K562 (cell line): Measurements from ENCODE around the gene ZNF691. TPM values are rescaled to one million over a fixed set of nuclear protein-coding genes. Genes with fewer than 3 reads are reported as not detected.

Experiments
- ATAC-seq: fragments of 200-7000 bp; cut with Tn5 transposase; 3 replicates; pipeline ENCODE4 v1.9.1; 2020; ENCODE audit warnings: moderate library complexity
- BruUV-seq: library from RNA; stranded (reverse); fragments of 400-500 nt; replicated peaks from 2 replicates; lab custom pipeline; 2021; lab: Mats Ljungman, UMichigan
- CTCF ChIA-PET: fragments of 300-600 bp; formaldehyde crosslinking; extraction: SDS; loops from one replicate; lab custom pipeline; 2021; ENCODE audit warnings: low intra/inter-chr PET ratio; lab: Yijun Ruan, JAX
- POLR2A ChIA-PET: fragments of 300-600, 350-650 bp; sonication (Branson Sonifier 250); formaldehyde crosslinking; extraction: SDS; loops from one replicate; lab custom pipeline; 2021; ENCODE audit warnings: antibody characterized with exemption, inconsistent platforms; lab: Yijun Ruan, JAX
- DNase-seq, 4 experiments: peaks; one replicate each; pipeline versions ENCODE4 v3.0.0 to v3.0.0-alpha.2; 2011 to 2018; ENCODE audit warnings: low spot score in 3 of 4, mixed read lengths in 3 of 4; ENCODE audit errors: extremely low read depth in 1 of 4
- FAIRE-seq: peaks from 2 replicates; lab custom pipeline; 2011; peaks lifted over from hg19 to GRCh38; lab: Jason Lieb, UNC
- H2AFZ ChIP-seq: 2 replicates; pipeline ENCODE4 v1.6.0; 2011; ENCODE audit warnings: low read depth, low read length, control low read depth, inconsistent platforms
- H3K27ac ChIP-seq: fragments of 200-600 bp; 3 replicates; pipeline ENCODE4 v1.8.0; 2011; ENCODE audit warnings: low read depth, mild to moderate bottlenecking, control low read depth, inconsistent platforms, low read length, moderate library complexity, mixed read lengths; ENCODE audit errors: extremely low read depth
- H3K27me3 ChIP-seq, 2 experiments: fragments of 300-600 bp in 1 of 2; 2 replicates in 1 of 2; 3 replicates in 1 of 2; pipeline versions ENCODE4 v1.6.0 to v1.8.0; 2011; ENCODE audit warnings: inconsistent platforms in 2 of 2, low read length in 2 of 2, mild to moderate bottlenecking in 1 of 2, mixed read lengths in 1 of 2, moderate library complexity in 1 of 2; ENCODE audit not compliant: control insufficient read depth in 2 of 2, insufficient read depth in 2 of 2
- H3K36me3 ChIP-seq: fragments of 300-600 bp; 3 replicates; pipeline ENCODE4 v1.8.0; 2011; ENCODE audit warnings: mild to moderate bottlenecking, low read length, inconsistent platforms; ENCODE audit not compliant: control insufficient read depth, insufficient read depth
- H3K4me1 ChIP-seq, 2 experiments: fragments of 200-600 bp in 1 of 2; replicated peaks in 1 of 2; 2 replicates in 1 of 2; 3 replicates in 1 of 2; pipeline versions ENCODE4 v1.5.1 to v1.8.0; 2011; ENCODE audit warnings: inconsistent platforms in 2 of 2, low read length in 2 of 2, mild to moderate bottlenecking in 1 of 2, mixed read lengths in 1 of 2, moderate library complexity in 1 of 2; ENCODE audit not compliant: control insufficient read depth in 2 of 2, insufficient read depth in 2 of 2
- H3K4me2 ChIP-seq: 2 replicates; pipeline ENCODE4 v1.6.1; 2011; ENCODE audit warnings: low read length, control low read depth, inconsistent platforms, mixed read lengths; ENCODE audit not compliant: insufficient read depth
- H3K4me3 ChIP-seq: fragments of 200-600 bp; sonication (generic), shearing (Covaris generic); 2 replicates; pipeline ENCODE4 v1.5.1; 2016; ENCODE audit warnings: control low read depth, inconsistent platforms
- H3K79me2 ChIP-seq: fragments of 200-600 bp; 3 replicates; pipeline ENCODE4 v1.8.0; 2011; ENCODE audit warnings: low read length, inconsistent platforms; ENCODE audit not compliant: control insufficient read depth, insufficient read depth
- H3K9ac ChIP-seq, 2 experiments: 2 replicates each; pipeline versions ENCODE4 v1.6.0 to v1.6.1; 2011; ENCODE audit warnings: low read depth in 2 of 2, low read length in 2 of 2, control low read depth in 1 of 2, inconsistent platforms in 1 of 2, mild to moderate bottlenecking in 1 of 2, mixed read lengths in 1 of 2; ENCODE audit not compliant: insufficient read depth in 1 of 2
- H3K9me1 ChIP-seq: one replicate; pipeline ENCODE4 v1.6.0; 2011; ENCODE audit warnings: inconsistent platforms, mild to moderate bottlenecking, low read length, moderate library complexity; ENCODE audit not compliant: control insufficient read depth, insufficient read depth
- H3K9me3 ChIP-seq: replicated peaks from 2 replicates; pipeline ENCODE4 v1.5.1; 2011; ENCODE audit warnings: low read depth, low read length, inconsistent platforms; ENCODE audit not compliant: control insufficient read depth, insufficient read depth
- H4K20me1 ChIP-seq: replicated peaks from 2 replicates; pipeline ENCODE4 v1.6.1; 2011; ENCODE audit warnings: low read length, inconsistent platforms, mixed read lengths; ENCODE audit not compliant: control insufficient read depth, insufficient read depth
- ARID1B ChIP-seq: fragments of 450-650 bp; IDR thresholded peaks from 2 replicates; pipeline ENCODE4 v1.6.1; 2016; ENCODE audit warnings: antibody characterized with exemption, mild to moderate bottlenecking, inconsistent platforms
- BRD4 ChIP-seq: fragments of 200-600 bp; sonication (generic); IDR thresholded peaks from 2 replicates; pipeline ENCODE4 v1.6.1; 2017; ENCODE audit warnings: inconsistent platforms
- DACH1 ChIP-seq: fragments of 450-650 bp; IDR thresholded peaks from 2 replicates; pipeline ENCODE4 v1.6.1; 2018; ENCODE audit not compliant: partially characterized antibody
- ELF1 ChIP-seq: fragments of 200-800 bp; sonication (Bioruptor generic); IDR thresholded peaks from 2 replicates; pipeline ENCODE4 v1.6.1; 2016; ENCODE audit warnings: missing genetic modification characterization, missing compliant biosample characterization
- FOXK1 ChIP-seq: sonication (generic); formaldehyde crosslinking; IDR thresholded peaks from 2 replicates; pipeline ENCODE4 v1.8.0; 2022; ENCODE audit warnings: missing genetic modification reagents, mild to moderate bottlenecking, borderline replicate concordance
- GTF2B ChIP-seq: IDR thresholded peaks from 2 replicates; pipeline ENCODE4 v1.6.1; 2011; ENCODE audit not compliant: insufficient read length; ENCODE audit errors: extremely low read depth
- MXD1 ChIP-seq: fragments of 250-450 bp; sonication (Bioruptor Pico); IDR thresholded peaks from 2 replicates; pipeline ENCODE4 v1.8.0; 2021; ENCODE audit warnings: borderline replicate concordance, mild to moderate bottlenecking, moderate library complexity; ENCODE audit not compliant: poor library complexity, severe bottlenecking
- TBP ChIP-seq: optimal IDR thresholded peaks from 2 replicates; pipeline ENCODE3; 2011; ENCODE audit warnings: low read depth, low read length, improper control_type of control experiment
- THRB ChIP-seq: fragments of 450-650 bp; formaldehyde crosslinking; conservative IDR thresholded peaks from 2 replicates; pipeline ENCODE4 v1.4.0; 2022; ENCODE audit warnings: mild to moderate bottlenecking, missing genetic modification characterization
- ZNF23 ChIP-seq: fragments of 250-450 bp; sonication (Bioruptor Pico); IDR thresholded peaks from 2 replicates; pipeline ENCODE4 v1.4.0; 2020; ENCODE audit warnings: mild to moderate bottlenecking
- ZNF280A ChIP-seq: fragments of 450-650 bp; IDR thresholded peaks from 2 replicates; pipeline ENCODE4 v1.6.1; 2018; ENCODE audit warnings: mild to moderate bottlenecking, low read depth; ENCODE audit not compliant: partially characterized antibody
- ZNF511 ChIP-seq: sonication (generic); formaldehyde crosslinking; IDR thresholded peaks from 2 replicates; pipeline ENCODE4 v1.8.0; 2022; ENCODE audit warnings: mild to moderate bottlenecking, missing genetic modification reagents
- ZNF512 ChIP-seq: IDR thresholded peaks from 2 replicates; pipeline ENCODE4 v1.6.1; 2016; ENCODE audit warnings: missing genetic modification characterization, missing compliant biosample characterization
- ZNF589 ChIP-seq: fragments of 200-800 bp; sonication (Bioruptor generic); IDR thresholded peaks from 2 replicates; pipeline ENCODE4 v1.6.1; 2016; ENCODE audit warnings: low read depth, missing genetic modification characterization, missing compliant biosample characterization
- in situ Hi-C: fragments of 300-500 bp; cut with MboI; formaldehyde crosslinking; loops from 4 replicates; pipeline ENCODE4 v1.15.0; 2018; ENCODE audit warnings: inconsistent platforms, mixed read lengths
- intact Hi-C: fragments of 100-400 bp; cut with micrococcal nuclease; formaldehyde crosslinking; loops from 2 replicates; pipeline ENCODE4 v1.14.2; 2022
- polyA plus RNA-seq, 8 experiments: library from polyadenylated mRNA; depleted of rRNA in 4 of 8; stranded (reverse) in 5 of 8; unstranded in 3 of 8; fragments of >200 nt; fragmentation: Nextera tagmentation in 2 of 8; fragmentation: Illumina TruSeq in 1 of 8; extraction: Ambion mirVana in 2 of 8; extraction: Trizol in 1 of 8; gene quantifications; 2 replicates each; pipeline versions ENCODE4 v1.2.1 to v1.2.3, GENCODE V29; 2011 to 2014; ENCODE audit warnings: inconsistent platforms in 1 of 8, missing spikeins in 1 of 8
- total RNA-seq, 7 experiments: library from RNA; depleted of rRNA in 6 of 7; stranded (reverse); fragments of >200 nt in 6 of 7; fragmentation: Illumina TruSeq in 2 of 7; extraction: Trizol in 2 of 7; gene quantifications; 2 replicates each; pipeline versions ENCODE4 v1.2.1 to v1.2.3, GENCODE V29; 2011 to 2021; ENCODE audit warnings: low replicate concordance in 1 of 7

ZNF691 gene
- total and polyA plus RNA-seq, 9 of the 15 experiments (the other 6 are each of a cell fraction or from before 2014, with no cell fraction given) = 10.7 to 30.4 (median 14.8) TPM

GRCh38 chr1:42807056-42807668, 39.3 kb upstream of the ZNF691 start:
- Histone ChIP-seq H3K79me2 (no peaks in the 10 kb centered on the region), H2AFZ (no peak overlapping the region), H3K36me3 (peaks cover 18% of the 10 kb centered on the region; the same call in 2 of the 3 replicates), H3K27ac (no peak overlapping the region), H3K4me3 (no peak overlapping the region), H3K4me2 (no peak overlapping the region), H3K27me3 (no peaks in the 10 kb centered on the region), H4K20me1 (no peaks in the 10 kb centered on the region), H3K9ac (no peak overlapping the region), H3K9me3 (no peaks in the 10 kb centered on the region), H3K9me1 (no peaks in the 10 kb centered on the region), H3K4me1 (no peaks in the 10 kb centered on the region; a peak in 1 of 5 replicates)
- ATAC-seq = no peak
- intact Hi-C loops (no loop called here), in situ Hi-C loops (no loop called here)
- no peak for FAIRE-seq
- ChIA-PET POLR2A (interaction anchor here (1.3 to 3.3 kb wide), 3 partner anchors 9 to 16 kb away, joined by 3 to 22 read pairs (median 5); partner anchors contain the start of genes ERMAP and SVBP), CTCF (no interaction called here)
- no peak for DNase-seq
- BruUV-seq = no TSS peak
- TF ChIP-seq BRD4 = no peak
- TF ChIP-seq GTF2B = no peak
- no peak for TF ChIP-seq ZNF511 (CRISPR knock-in tag)
- TF ChIP-seq TBP = no peak
- no peak for TF ChIP-seq ARID1B
- no peak for TF ChIP-seq ELF1 (tag)
- no peak for TF ChIP-seq DACH1
- TF ChIP-seq THRB (CRISPR knock-in tag) = no peak
- TF ChIP-seq ZNF512 (tag) = no peak
- TF ChIP-seq ZNF23 (CRISPR knock-in tag) = no peak
- TF ChIP-seq ZNF589 (CRISPR knock-in tag) = no peak
- no peak for TF ChIP-seq ZNF280A
- no peak for TF ChIP-seq FOXK1 (CRISPR knock-in tag)
- no peak for TF ChIP-seq MXD1
